ENCODE data around the gene ATP9B.

ATP9B gene

DNA sequence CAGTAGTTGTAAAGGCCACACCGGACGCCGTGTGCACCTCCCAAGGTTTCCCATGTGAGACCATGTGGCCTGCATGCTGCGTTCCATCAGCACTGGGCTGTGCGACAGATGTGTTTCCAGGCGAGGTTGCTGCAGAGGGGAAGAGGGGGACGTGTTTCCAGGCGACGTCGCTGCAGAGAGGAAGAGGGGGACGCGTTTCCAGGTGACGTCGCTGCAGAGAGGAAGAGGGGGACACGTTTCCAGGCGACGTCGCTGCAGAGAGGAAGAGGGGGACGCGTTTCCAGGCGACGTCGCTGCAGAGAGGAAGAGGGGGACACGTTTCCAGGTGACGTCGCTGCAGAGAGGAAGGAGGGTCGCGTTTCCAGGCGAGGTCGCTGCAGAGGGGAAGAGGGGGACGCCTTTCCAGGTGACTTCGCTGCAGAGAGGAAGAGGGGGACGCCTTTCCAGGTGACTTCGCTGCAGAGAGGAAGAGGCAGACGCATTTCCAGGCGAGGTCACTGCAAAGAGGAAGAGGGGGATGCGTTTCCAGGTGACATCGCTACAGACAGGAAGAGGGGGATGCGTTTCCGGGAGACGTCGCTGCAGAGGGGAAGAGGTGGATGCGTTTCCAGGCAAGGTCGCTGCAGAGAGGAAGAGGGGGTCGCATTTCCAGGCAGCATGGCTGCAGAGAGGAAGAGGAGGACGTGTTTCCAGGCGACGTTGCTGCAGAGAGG lies 351.0 kb downstream of the ATP9B start:
- no peak for DNase-seq

DNA sequence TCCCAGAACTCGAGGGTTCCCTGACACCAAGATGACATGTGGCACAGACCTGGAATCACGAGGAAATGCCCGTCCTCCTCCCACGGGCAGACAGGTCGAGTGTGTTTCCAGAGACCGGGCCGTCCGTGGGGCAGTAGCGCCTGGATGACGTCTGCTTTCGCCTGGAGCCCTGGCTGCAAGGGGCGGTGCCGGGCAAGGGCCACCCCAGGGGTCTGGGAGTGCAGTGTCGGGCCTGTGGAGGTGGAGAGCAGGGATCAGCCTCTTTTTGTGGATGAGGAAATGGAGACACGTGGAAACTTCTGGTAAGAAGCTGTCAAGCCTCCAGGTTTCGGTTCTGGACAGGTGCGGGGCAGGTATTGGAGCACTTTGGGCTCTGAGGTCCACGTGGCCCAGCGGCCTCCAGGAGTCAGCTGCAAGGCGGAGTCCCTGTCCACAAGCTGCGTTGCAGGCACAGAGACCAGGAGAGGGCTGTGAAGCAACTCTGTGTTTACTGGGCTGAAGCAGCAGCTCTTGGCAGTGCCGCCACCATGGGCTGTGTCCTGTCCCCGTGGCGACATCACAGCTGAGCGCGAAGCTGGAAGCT lies 352.2 kb downstream of the ATP9B start:
- no peak for DNase-seq

- DNase-seq: no peak
Measured at GRCh38 chr18:79422022-79422782, 353.0 kb downstream of the ATP9B start.

DNA sequence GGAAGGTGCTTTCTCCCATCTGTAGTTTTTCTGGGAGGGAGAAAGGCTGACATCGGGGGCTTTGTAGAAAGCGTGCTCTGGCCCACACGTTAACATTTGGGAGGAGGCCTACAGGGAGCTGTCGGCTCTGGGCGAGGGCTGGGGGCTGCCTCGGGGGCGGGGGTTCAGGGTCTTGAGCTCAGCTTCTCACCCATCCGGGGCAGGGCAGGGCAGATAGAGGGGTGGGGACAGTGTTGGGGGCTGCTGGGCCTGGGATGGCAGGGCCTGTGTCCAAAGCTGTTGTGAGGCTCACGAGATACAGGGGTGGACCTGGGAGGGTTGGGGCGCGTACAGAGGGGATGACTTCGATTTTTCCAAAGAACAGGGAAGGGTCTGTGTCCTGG lies 353.6 kb downstream of the ATP9B start:
- no peak for DNase-seq

- no peak for DNase-seq
Measured at GRCh38 chr18:79423211-79424007, 354.2 kb downstream of the ATP9B start.

GRCh38 chr18:79424008-79424565 lies 354.9 kb downstream of the ATP9B start:
- no peak for DNase-seq

DNA sequence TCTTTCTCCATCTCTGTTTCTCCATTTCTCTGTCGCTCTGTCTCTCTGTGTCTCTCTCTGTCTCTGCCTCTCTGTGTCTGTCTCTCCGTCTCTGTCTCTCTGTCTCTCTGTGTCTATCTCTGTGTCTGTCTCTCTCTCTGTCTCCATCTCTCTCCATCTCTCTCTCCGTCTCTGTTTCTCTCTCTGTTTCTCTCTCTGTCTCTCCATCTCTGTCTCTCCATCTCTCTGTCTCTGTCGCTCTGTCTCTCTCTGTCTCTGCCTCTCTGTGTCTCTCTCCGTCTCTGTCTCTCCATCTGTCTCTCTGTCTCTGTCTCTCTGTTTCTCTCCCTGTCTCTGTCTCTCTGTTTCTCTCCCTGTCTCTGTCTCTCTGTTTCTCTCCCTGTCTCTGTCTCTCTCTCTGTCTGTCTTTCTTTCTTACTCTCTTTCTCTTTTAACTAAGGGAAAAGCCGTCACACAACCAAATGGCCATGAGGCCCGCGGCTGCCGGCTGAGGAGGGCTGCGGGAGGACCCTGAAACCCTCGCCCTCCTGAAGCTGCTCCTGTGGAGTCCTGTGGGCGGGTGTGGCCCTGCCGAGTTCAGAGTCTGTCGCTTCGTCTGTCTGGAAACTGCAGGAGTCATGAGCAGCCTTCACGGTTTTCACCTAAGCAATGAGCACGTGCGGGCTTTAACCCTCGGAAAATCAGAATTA lies 355.8 kb downstream of the ATP9B start:
- no peak for DNase-seq

DNA sequence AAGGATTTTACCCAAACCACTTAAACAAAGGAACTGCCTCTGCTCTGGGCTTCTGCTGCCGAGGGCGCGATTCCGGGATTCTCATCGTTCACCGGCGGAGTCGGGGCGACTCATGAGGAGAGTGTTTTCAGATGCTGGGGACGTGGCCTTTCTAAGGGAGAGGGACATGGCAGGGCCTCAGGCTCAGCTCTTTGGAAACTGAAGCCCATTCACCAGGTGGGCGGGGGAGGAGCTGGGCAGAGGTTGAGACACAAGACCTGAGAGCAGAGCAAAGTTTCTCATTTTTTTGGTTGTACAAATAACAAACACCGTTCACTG lies 356.3 kb downstream of the ATP9B start:
- DNase-seq: no peak

DNA sequence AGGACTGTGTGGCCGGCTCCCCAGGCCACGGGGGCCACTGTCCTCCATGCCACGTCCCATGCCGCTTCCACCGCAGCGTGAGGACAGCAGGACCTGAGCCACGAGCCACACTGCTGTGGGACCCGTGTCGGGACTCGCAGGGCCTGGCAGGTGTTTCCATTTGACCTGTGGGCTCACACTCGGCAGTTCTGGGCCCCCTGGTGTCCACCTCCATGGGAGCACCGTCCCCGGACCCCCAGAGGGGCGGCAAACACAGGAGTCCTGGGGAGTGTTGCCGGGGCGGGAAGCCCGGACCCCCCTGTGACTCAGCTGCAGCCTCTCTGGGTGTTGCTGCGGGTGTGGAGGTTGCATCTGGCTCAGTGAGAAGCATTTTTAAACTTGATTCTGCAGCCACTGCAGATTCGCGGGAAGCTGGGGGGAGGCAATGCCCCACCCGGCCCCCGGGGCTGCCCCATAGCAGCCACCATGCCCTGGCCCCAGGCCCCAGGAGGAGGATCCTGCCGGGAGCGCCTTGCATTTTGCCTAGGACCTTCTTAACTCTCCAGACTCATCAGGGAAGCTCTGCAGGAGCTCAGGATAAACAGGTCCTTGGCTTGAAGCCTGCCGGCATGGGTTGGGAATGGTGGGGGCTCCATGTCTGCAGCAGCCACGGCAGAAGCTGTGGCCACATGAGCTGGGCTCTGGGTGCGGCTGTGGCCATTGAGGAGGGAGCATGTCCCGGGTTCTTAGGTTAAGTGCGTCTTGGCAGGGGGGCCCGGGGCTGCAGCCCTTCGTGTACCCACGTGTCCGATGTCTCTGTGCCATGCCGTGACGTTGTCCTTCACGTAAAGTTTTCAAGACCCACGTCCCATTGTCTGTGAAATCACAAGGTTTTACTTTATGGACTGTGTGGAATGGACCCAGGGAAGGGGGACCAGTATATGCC lies 357.4 kb downstream of the ATP9B start:
- no peak for DNase-seq

DNA sequence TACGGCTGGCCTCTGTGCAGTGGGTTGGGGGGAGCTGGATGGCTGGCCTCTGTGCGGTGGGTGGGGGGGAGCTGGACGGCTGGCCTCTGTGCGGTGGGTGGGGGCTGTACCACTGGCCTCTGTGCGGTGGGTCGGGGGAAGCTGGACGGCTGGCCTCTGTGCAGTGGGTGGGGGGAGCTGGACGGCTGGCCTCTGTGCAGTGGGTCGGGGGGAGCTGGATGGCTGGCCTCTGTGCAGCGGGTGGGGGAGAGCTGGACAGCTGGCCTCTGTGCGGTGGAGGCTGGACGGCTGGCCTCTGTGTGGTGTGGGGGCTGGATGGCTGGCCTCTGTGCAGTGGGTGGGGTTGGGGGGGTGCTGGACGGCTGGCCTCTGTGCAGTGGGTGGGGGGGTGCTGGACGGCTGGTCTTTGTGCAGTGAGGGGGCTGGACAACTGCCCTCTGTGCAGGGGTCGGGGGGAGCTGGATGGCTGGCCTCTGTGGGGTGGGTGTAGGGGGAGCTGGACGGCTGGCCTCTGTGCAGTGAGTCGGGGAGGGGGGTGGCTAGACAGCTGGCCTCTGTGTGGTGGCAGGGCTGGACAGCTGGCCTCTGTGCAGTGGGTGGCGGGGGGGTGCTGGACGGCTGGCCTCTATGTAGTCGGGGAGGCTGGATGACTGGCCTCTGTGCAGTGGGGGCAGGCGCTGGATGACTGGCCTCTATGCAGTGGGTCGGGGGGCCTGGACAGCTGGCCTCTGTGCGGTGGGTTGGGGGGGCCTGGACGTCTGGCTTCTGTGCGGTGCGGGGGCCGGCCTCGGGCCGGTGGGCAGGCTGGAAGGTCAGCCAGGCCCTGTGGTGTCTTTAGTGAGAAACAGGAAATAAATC lies 358.4 kb downstream of the ATP9B start:
- no peak for DNase-seq
